HEK293T (cell line): ENCODE results near the gene CRLF1.

Experiments
- ARNT ChIP-seq: fragments of 450-650 bp; IDR thresholded peaks from 2 replicates; pipeline ENCODE4 v1.6.1; 2017; ENCODE audit warnings: mild to moderate bottlenecking
- BHLHE40 ChIP-seq: fragments of 450-650 bp; IDR thresholded peaks from 2 replicates; pipeline ENCODE4 v1.6.1; 2016; ENCODE audit warnings: mild to moderate bottlenecking, moderate library complexity, borderline replicate concordance
- CTBP1 ChIP-seq: fragments of 450-650 bp; IDR thresholded peaks from 2 replicates; pipeline ENCODE4 v1.6.1; 2016; ENCODE audit warnings: borderline replicate concordance
- ELF4 ChIP-seq: fragments of 450-650 bp; IDR thresholded peaks from 2 replicates; pipeline ENCODE4 v1.6.1; 2017; ENCODE audit warnings: antibody characterized with exemption
- FOXA1 ChIP-seq: fragments of 450-650 bp; IDR thresholded peaks from 2 replicates; pipeline ENCODE4 v1.6.1; 2016; ENCODE audit warnings: mild to moderate bottlenecking
- FOXK2 ChIP-seq: fragments of 450-650 bp; IDR thresholded peaks from 2 replicates; pipeline ENCODE4 v1.6.1; 2016; ENCODE audit warnings: mild to moderate bottlenecking
- HDGF ChIP-seq: fragments of 450-650 bp; IDR thresholded peaks from 2 replicates; pipeline ENCODE4 v1.6.1; 2017; ENCODE audit warnings: antibody characterized with exemption, borderline replicate concordance
- SP1 ChIP-seq: fragments of 450-650 bp; IDR thresholded peaks from 2 replicates; pipeline ENCODE4 v1.6.1; 2017
- SUZ12 ChIP-seq: fragments of 450-650 bp; IDR thresholded peaks from 2 replicates; pipeline ENCODE4 v1.6.1; 2016; ENCODE audit warnings: mild to moderate bottlenecking

DNA sequence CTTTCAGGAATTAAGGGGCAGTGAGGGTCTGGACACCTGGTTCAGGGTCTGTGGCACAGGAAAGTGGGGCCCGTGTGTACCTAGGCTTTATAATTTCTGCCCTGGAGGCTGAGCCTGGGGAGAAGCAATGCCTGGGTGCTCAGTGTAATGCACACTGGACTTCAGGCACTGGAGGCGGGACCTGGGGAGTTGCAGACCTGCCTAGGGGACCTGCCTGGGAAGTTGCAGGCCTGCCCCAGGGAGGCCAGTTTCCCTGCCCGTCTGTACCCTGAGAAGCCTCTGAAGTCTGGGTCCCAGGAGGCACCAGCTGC is 3.6 kb upstream of the CRLF1 start:
- no peak for TF ChIP-seq FOXA1
- no peak for TF ChIP-seq BHLHE40
- TF ChIP-seq FOXK2, result no peak
- no peak for TF ChIP-seq SUZ12
- no peak for TF ChIP-seq CTBP1
- TF ChIP-seq ARNT, result no peak
- no peak for TF ChIP-seq SP1
- TF ChIP-seq HDGF, result no peak
- no peak for TF ChIP-seq ELF4
